Immature natural killer cell (primary cell): ENCODE results near the gene UGT1A8. TPM values are rescaled to one million over a fixed set of nuclear protein-coding genes. Genes with fewer than 3 reads are reported as not detected.
"Not testable (repeated sequence)": the region's sequence is repeated elsewhere in the genome, so short reads cannot be mapped to it uniquely, and the experiment has no call there.

Experiments
- DNase-seq, 3 donors: peaks; one replicate each; pipeline ENCODE4 v3.0.0; 2022; ENCODE audit warnings: mixed read lengths in 1 of 3
- H3K27ac Mint-ChIP-seq, 6 donors: one replicate each; pipeline ENCODE4 v1.8.0; 2020; ENCODE audit warnings: mixed read lengths in 6 of 6, mild to moderate bottlenecking in 5 of 6, inconsistent platforms in 4 of 6, moderate library complexity in 3 of 6
- H3K27me3 Mint-ChIP-seq, 3 donors: one replicate each; pipeline ENCODE4 v1.8.0; 2020 to 2021; ENCODE audit warnings: low read depth in 3 of 3, mild to moderate bottlenecking in 3 of 3, mixed read lengths in 3 of 3, moderate library complexity in 3 of 3, inconsistent platforms in 1 of 3
- H3K36me3 Mint-ChIP-seq, 3 donors: one replicate each; pipeline ENCODE4 v1.8.0; 2020; ENCODE audit warnings: mixed read lengths in 3 of 3, inconsistent platforms in 2 of 3, mild to moderate bottlenecking in 2 of 3
- H3K4me1 Mint-ChIP-seq, 2 donors: one replicate each; pipeline ENCODE4 v1.8.0; 2020; ENCODE audit warnings: inconsistent platforms in 2 of 2, mild to moderate bottlenecking in 2 of 2, mixed read lengths in 2 of 2, moderate library complexity in 1 of 2
- H3K4me3 Mint-ChIP-seq, 5 donors: one replicate each; pipeline ENCODE4 v1.8.0; 2020; ENCODE audit warnings: mild to moderate bottlenecking in 5 of 5, mixed read lengths in 5 of 5, inconsistent platforms in 3 of 5, moderate library complexity in 3 of 5
- H3K9me3 Mint-ChIP-seq, 6 donors: one replicate each; pipeline ENCODE4 v1.8.0; 2020; ENCODE audit warnings: mild to moderate bottlenecking in 6 of 6, mixed read lengths in 6 of 6, inconsistent platforms in 4 of 6, moderate library complexity in 3 of 6
- polyA plus RNA-seq, 3 donors: library from polyadenylated mRNA; unstranded; fragments of 300-500 nt; fragmentation: Illumina TruSeq; gene quantifications; one replicate each; pipeline ENCODE4 v1.2.3, GENCODE V29; 2021

Gene UGT1A8
- not detected for polyA plus RNA-seq

- peaks cover 12 to 30% (median 14%) of the 10 kb centered on the region in 3 donors for H3K27me3 Mint-ChIP-seq
- not testable (repeated sequence) for H3K27ac Mint-ChIP-seq, H3K4me3 Mint-ChIP-seq, DNase-seq, H3K36me3 Mint-ChIP-seq, H3K9me3 Mint-ChIP-seq, H3K4me1 Mint-ChIP-seq
These were observed at the start of gene UGT1A8 for GRCh38 chr2:233617476-233617875. TSS of gene UGT1A8 (plus strand) at chr2:233617633. CDS start at chr2:233617708, 75 bp downstream.

- Mint-ChIP-seq H3K9me3 (no peaks in the 10 kb centered on the region), H3K27ac (no peak overlapping the region), H3K36me3 (no peaks in the 10 kb centered on the region), H3K27me3 (peaks cover 2 to 8% (median 7%) of the 10 kb centered on the region in 3 donors), H3K4me1 (peaks cover 0 to 3% of the 10 kb centered on the region in 2 donors), H3K4me3 (no peak overlapping the region)
- no peak for DNase-seq
These were observed 46.4 kb upstream of the UGT1A8 start for GRCh38 chr2:233571001-233571400.

- H3K36me3 Mint-ChIP-seq, result no peaks in the 10 kb centered on the region
- H3K9me3 Mint-ChIP-seq, result no peaks in the 10 kb centered on the region
- DNase-seq, result no peak
- no peak overlapping the region for H3K27ac Mint-ChIP-seq
- H3K4me1 Mint-ChIP-seq, result no peaks in the 10 kb centered on the region
- peaks cover 2 to 8% (median 7%) of the 10 kb centered on the region in 3 donors for H3K27me3 Mint-ChIP-seq
- no peak overlapping the region for H3K4me3 Mint-ChIP-seq
These were observed 46.0 kb upstream of the UGT1A8 start for GRCh38 chr2:233571462-233571861.

DNA sequence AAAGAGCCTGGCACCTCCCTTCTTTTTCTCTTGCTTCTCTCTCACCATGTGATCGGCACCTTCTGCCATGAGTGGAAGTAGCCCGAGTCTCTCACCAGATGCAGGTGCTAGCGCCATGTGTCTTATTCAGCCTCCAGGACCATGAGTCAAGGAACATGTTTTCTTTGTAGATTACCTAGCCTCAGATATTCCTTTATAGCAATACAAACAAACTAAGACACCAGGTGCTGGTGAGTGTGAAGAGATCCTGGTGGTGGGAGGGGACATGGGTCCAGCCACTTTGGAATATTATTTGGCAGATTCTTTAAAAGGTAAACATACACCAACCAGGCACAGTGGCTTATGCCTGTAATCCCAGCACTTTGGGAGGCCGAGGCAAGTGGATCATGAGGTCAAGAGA is 45.0 kb upstream of the UGT1A8 start:
- DNase-seq, result no peak
- Mint-ChIP-seq H3K9me3 (peaks cover 0 to 2% (median 0%) of the 10 kb centered on the region in 6 donors), H3K4me1 (no peaks in the 10 kb centered on the region), H3K36me3 (no peaks in the 10 kb centered on the region), H3K4me3 (no peak overlapping the region), H3K27ac (no peak overlapping the region), H3K27me3 (peaks cover 2 to 8% (median 6%) of the 10 kb centered on the region in 3 donors)

DNA sequence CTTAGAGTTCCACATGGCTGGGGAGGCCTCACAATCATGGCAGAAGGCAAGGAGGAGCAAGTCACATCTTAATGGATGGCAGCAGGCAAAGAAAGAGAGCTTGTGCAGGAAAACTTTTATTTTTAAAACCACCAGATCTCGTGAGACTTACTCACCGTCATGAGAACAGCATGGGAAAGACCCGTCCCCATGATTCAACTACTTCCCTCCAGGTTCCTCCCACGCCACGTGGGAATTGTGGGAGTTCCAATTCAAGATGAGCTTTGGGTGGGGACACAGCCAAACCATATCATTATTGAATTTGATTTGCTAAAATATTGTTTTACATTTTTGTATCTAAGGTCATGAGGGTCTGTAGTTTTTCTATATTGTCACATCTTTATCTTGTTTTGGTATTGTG is 40.1 kb upstream of the UGT1A8 start:
- not testable (repeated sequence) for H3K4me3 Mint-ChIP-seq, H3K27ac Mint-ChIP-seq, H3K9me3 Mint-ChIP-seq, H3K36me3 Mint-ChIP-seq, DNase-seq, H3K4me1 Mint-ChIP-seq, H3K27me3 Mint-ChIP-seq

DNA sequence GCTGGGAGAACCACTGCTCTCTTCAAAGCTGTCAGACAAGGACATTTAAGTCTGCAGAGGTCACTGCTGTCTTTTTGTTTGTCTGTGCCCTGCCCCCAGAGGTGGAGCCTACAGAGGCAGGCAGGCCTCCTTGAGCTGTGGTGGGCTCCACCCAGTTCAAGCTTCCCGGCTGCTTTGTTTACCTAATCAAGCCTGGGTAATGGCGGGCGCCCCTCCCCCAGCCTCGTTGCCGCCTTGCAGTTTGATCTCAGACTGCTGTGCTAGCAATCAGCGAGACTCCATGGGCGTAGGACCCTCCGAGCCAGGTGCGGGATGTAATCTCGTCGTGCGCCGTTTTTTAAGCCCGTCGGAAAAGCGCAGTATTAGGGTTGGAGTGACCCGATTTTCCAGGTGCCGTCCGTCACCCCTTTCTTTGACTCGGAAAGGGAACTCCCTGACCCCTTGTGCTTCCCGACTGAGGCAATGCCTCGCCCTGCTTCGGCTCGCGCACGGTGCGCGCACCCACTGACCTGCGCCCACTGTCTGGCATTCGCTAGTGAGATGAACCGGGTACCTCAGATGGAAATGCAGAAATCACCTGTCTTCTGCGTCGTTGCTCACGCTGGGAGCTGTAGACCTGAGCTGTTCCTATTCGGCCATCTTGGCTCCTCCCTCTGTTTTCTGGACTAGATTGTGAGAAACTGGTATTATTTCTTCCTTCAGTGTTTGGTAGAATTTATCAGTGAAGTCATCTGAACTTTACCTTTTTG is 34.0 kb upstream of the UGT1A8 start:
- peak overlapping the region in 1 of 6 donors; percentile 22 for H3K27ac Mint-ChIP-seq
- DNase-seq, H3K9me3 Mint-ChIP-seq, H3K4me1 Mint-ChIP-seq, H3K36me3 Mint-ChIP-seq: not testable (repeated sequence)
- H3K4me3 Mint-ChIP-seq, result peak overlapping the region in 1 of 5 donors; percentile 68
- H3K27me3 Mint-ChIP-seq, result peaks cover 5 to 13% (median 7%) of the 10 kb centered on the region in 3 donors

DNA sequence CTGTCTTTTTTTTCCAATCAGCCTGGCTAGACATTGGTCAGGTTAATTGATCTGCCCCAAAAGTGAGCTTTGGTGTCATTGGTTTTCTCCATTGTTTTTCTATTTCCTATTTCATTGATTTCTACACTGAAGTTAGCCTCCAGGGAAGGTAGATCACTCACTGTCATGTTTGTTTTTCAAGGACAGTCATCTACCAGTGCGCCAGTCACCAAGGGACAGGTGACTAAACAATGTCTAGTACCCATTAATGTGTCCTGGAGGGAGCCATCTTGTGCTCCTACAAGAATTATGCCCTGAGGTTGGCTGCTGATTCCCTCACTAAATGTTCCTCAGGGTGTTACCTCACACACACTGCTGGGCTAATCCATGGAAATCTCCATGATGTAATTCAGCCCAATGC is 33.2 kb upstream of the UGT1A8 start:
- peaks cover 0 to 2% (median 0%) of the 10 kb centered on the region in 6 donors for H3K9me3 Mint-ChIP-seq
- DNase-seq, result no peak
- no peak overlapping the region for H3K27ac Mint-ChIP-seq
- peaks cover 5 to 16% (median 7%) of the 10 kb centered on the region in 3 donors for H3K27me3 Mint-ChIP-seq
- H3K36me3 Mint-ChIP-seq, result no peaks in the 10 kb centered on the region
- H3K4me1 Mint-ChIP-seq, result no peaks in the 10 kb centered on the region
- H3K4me3 Mint-ChIP-seq, result no peak overlapping the region

DNA sequence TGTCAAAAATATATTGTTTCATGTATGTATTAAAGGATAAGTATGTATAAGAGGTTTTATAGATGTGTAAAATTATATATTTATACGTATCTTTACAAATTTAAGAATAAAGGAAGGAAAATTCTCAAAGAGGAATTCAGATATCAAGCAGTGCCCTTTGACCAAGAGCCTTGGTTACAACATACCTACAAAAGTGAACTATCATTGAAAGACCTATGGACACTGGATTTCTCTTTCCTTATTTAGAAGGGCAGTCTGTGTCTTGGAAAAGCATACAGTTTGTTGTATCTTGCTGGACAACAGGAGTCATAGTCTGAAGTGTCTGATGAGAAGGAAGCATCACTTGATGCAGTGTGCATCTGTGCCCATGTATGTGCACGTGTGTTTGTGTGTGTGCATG is 29.0 kb upstream of the UGT1A8 start:
- peaks cover 0 to 5% of the 10 kb centered on the region in 2 donors for H3K4me1 Mint-ChIP-seq
- H3K4me3 Mint-ChIP-seq, result no peak overlapping the region
- peaks cover 0 to 2% (median 0%) of the 10 kb centered on the region in 6 donors for H3K9me3 Mint-ChIP-seq
- no peak for DNase-seq
- no peaks in the 10 kb centered on the region for H3K36me3 Mint-ChIP-seq
- H3K27me3 Mint-ChIP-seq, result peaks cover 5 to 16% (median 8%) of the 10 kb centered on the region in 3 donors
- no peak overlapping the region for H3K27ac Mint-ChIP-seq

DNA sequence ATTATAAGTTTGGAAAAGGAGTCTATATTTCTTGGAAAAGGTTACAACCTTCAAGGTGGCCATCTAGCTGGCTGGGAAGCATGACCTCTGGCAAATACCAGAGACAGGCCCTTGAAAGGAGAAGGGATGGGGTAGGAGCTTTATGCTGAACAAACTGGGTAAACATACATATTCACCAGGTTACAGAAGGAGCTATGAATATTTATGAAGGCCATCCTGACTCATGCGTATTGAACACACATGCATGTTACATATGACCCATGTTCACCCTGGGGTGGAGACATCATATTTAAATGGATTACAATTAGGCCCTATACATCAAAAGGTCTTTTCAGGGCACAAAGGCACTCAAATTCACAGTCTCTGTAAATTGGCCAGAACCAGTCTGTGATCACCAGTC is 24.7 kb upstream of the UGT1A8 start:
- not testable (repeated sequence) for H3K36me3 Mint-ChIP-seq, H3K27ac Mint-ChIP-seq, H3K4me1 Mint-ChIP-seq, H3K4me3 Mint-ChIP-seq, H3K9me3 Mint-ChIP-seq, DNase-seq
- peaks cover 3 to 12% (median 8%) of the 10 kb centered on the region in 3 donors for H3K27me3 Mint-ChIP-seq

DNA sequence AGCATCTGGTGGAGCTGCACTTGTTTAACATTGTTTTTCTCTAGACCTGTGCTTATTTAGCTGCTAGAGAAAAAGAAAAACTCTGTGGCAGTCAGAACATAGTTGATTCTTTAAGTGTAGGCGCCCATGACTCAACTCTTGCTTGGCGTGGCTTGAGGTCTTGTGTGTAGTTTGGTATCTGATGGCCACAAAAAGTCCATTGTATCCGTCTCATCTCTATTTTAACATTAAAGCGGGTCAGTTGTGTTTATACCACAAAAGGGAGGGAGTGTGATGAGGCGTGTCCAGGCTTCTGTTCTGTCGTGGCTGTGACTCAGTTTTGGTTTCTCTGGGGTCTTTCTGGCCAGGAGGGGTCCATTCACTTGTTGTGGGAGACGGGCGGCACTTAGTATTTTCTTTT is 24.2 kb upstream of the UGT1A8 start:
- peaks cover 3 to 10% (median 8%) of the 10 kb centered on the region in 3 donors for H3K27me3 Mint-ChIP-seq
- no peaks in the 10 kb centered on the region for H3K36me3 Mint-ChIP-seq
- peaks cover 0 to 6% of the 10 kb centered on the region in 2 donors for H3K4me1 Mint-ChIP-seq
- DNase-seq, result no peak
- no peak overlapping the region for H3K4me3 Mint-ChIP-seq
- H3K27ac Mint-ChIP-seq, result no peak overlapping the region
- H3K9me3 Mint-ChIP-seq, result no peaks in the 10 kb centered on the region

- Mint-ChIP-seq H3K27me3 (peaks cover 7 to 22% (median 10%) of the 10 kb centered on the region in 3 donors), H3K4me1 (peaks cover 0 to 6% of the 10 kb centered on the region in 2 donors), H3K27ac (no peak overlapping the region), H3K4me3 (no peak overlapping the region), H3K9me3 (no peaks in the 10 kb centered on the region), H3K36me3 (no peaks in the 10 kb centered on the region)
- no peak for DNase-seq
These were observed 19.9 kb upstream of the UGT1A8 start for GRCh38 chr2:233597522-233597921.

- Mint-ChIP-seq H3K4me3 (no peak overlapping the region), H3K9me3 (no peaks in the 10 kb centered on the region), H3K27me3 (peaks cover 11 to 30% (median 12%) of the 10 kb centered on the region in 3 donors), H3K27ac (no peak overlapping the region), H3K36me3 (no peaks in the 10 kb centered on the region), H3K4me1 (no peaks in the 10 kb centered on the region)
- no peak for DNase-seq
These were observed 18.5 kb upstream of the UGT1A8 start for GRCh38 chr2:233598952-233599351.

DNA sequence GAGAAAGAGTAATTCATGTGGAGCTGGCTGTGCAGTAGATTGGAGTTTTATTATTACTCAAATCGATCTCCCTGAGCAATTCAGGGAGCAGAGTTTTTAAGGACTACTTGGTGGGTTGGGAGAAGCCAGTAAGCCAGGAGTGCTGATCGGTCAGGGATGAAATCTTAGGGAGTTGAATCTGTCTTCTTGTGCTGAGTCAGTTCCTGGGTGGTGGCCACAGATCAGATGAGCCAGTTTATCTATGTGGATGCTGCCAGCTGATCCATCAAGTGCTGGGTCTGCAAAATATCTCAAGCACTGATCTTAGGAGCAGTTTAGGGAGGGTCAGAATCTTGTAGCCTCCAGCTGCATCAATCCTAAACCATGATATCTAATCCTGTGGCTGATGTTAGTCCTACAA is 17.0 kb upstream of the UGT1A8 start:
- Mint-ChIP-seq H3K4me1 (no peaks in the 10 kb centered on the region), H3K27ac (no peak overlapping the region), H3K27me3 (peaks cover 9 to 30% (median 10%) of the 10 kb centered on the region in 3 donors), H3K36me3 (no peaks in the 10 kb centered on the region), H3K9me3 (no peaks in the 10 kb centered on the region), H3K4me3 (no peak overlapping the region)
- DNase-seq, result no peak

- no peak overlapping the region for H3K27ac Mint-ChIP-seq
- no peaks in the 10 kb centered on the region for H3K36me3 Mint-ChIP-seq
- no peak for DNase-seq
- H3K4me3 Mint-ChIP-seq, result no peak overlapping the region
- no peaks in the 10 kb centered on the region for H3K9me3 Mint-ChIP-seq
- H3K27me3 Mint-ChIP-seq, result peaks cover 9 to 23% (median 10%) of the 10 kb centered on the region in 3 donors
- H3K4me1 Mint-ChIP-seq, result no peaks in the 10 kb centered on the region
These were observed 15.4 kb upstream of the UGT1A8 start for GRCh38 chr2:233602076-233602475.

DNA sequence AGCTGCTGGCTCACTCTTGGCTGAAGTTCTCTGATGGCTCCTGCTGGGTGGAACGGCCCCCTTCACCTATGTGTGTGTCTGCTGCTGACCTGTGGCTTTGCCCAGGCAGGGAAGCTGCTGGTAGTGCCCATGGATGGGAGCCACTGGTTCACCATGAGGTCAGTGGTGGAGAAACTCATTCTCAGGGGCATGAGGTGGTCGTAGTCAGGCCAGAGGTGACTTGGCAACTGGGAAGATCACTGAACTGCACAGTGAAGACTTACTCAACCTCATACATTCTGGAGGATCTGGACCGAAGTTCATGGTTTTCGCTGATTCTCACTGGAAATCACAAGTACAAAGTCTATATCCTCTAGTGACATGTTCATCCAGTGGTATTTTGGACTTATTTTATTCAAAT is 13.9 kb upstream of the UGT1A8 start:
- Mint-ChIP-seq H3K27ac (no peak overlapping the region), H3K4me3 (no peak overlapping the region), H3K9me3 (no peaks in the 10 kb centered on the region), H3K4me1 (no peaks in the 10 kb centered on the region), H3K27me3 (peaks cover 7 to 30% (median 9%) of the 10 kb centered on the region in 3 donors), H3K36me3 (no peaks in the 10 kb centered on the region)
- DNase-seq, result no peak
